SK-N-MC (cell line): Measurements from ENCODE around the gene COL6A2.

Experiments
- EZH2 ChIP-seq: fragments of 200-600 bp; sonication (generic); IDR thresholded peaks from one replicate; pipeline ENCODE4 v1.6.1; 2017; ENCODE audit warnings: antibody characterized with exemption
- POLR2AphosphoS5 ChIP-seq: IDR thresholded peaks from 2 replicates; pipeline ENCODE4 v1.6.1; 2012; ENCODE audit warnings: mild to moderate bottlenecking, low read depth, low read length, borderline replicate concordance

DNA sequence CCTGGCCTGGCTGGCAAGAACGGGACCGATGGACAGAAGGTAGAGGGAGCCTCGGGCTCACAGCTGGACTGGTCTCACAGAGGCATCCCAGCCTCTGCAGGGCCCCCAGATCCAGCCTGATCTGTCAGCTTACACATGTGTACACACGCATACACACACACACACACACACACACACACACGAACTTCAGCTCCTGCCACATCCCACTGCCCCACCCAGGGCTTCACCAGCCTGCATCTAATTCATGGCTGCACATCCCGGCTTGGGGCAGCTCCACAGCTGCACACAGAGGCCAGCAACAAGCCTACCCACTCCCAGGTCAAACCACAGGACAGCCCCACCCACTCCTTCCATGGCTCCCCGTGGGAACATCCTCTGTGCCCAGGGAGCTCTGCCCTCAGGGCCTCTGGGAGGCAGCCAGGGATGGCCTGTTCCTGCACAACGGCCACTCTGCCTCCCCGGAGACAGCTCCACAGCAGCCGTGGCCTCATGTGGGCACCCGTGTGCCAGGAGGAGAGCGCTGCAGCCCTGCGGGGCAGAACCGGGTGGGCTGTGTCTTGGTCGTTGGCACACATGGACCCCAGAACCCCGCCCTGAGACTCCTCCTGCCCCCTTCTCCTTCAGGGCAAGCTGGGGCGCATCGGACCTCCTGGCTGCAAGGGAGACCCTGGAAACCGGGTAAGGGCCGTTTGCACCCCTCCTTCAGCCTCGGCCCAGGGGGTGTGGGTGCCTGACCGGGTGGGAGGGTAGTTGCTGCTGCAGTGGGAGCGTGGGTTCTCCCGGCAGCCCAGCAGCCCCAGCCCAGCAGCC, 19.1 kb downstream of the COL6A2 start:
- TF ChIP-seq EZH2 = no peak
- no peak for TF ChIP-seq POLR2AphosphoS5
